Esophagus muscularis mucosa (tissue), 4 donors: Measurements from ENCODE around the gene PIK3CB. TPM values are rescaled to one million over a fixed set of nuclear protein-coding genes. Genes with fewer than 3 reads are reported as not detected.

Experiments used
- DNase-seq: peaks from one replicate; pipeline ENCODE4 v3.0.0-alpha.2; 2017; ENCODE audit errors: extremely low spot score
- H3K27ac ChIP-seq, 4 donors: fragments of 200-600 bp; sonication (generic); replicated peaks in 1 of 4; 1 replicate in 3 of 4; 2 replicates in 1 of 4; pipeline ENCODE4 v1.5.1; 2016 to 2019; ENCODE audit warnings: mild to moderate bottlenecking in 1 of 4
- H3K27me3 ChIP-seq, 4 donors: fragments of 200-600 bp; sonication (generic); one replicate each; pipeline versions ENCODE4 v1.5.1 to v1.6.0; 2016 to 2019
- H3K36me3 ChIP-seq, 4 donors: fragments of 200-600 bp; sonication (generic); one replicate each; pipeline ENCODE4 v1.5.1; 2016 to 2019
- H3K4me1 ChIP-seq, 4 donors: fragments of 200-600 bp; sonication (generic); one replicate each; pipeline ENCODE4 v1.5.1; 2016 to 2019
- H3K4me3 ChIP-seq, 4 donors: fragments of 200-600 bp; sonication (generic); 1 replicate in 2 of 4; 2 replicates in 2 of 4; pipeline ENCODE4 v1.5.1; 2016 to 2019; ENCODE audit warnings: mild to moderate bottlenecking in 4 of 4, moderate library complexity in 1 of 4
- H3K9me3 ChIP-seq, 4 donors: fragments of 200-600 bp; sonication (generic); 1 replicate in 3 of 4; 2 replicates in 1 of 4; pipeline ENCODE4 v1.5.1; 2016 to 2019
- CTCF ChIP-seq, 3 experiments: fragments of 200-600 bp in 2 of 3; fragments of 450-650 bp in 1 of 3; sonication (generic) in 2 of 3; IDR thresholded peaks; one replicate each; pipeline ENCODE4 v1.5.1; 2017 to 2019; ENCODE audit warnings: antibody characterized with exemption in 3 of 3, mild to moderate bottlenecking in 2 of 3, moderate library complexity in 1 of 3
- EP300 ChIP-seq: sonication (generic); formaldehyde crosslinking; IDR thresholded peaks from one replicate; pipeline ENCODE4 v1.6.1; 2017; ENCODE audit warnings: antibody characterized with exemption
- POLR2A ChIP-seq: fragments of 450-650 bp; IDR thresholded peaks from one replicate; pipeline ENCODE4 v1.6.1; 2017; ENCODE audit warnings: antibody characterized with exemption, moderate library complexity, mild to moderate bottlenecking, low read depth
- POLR2AphosphoS5 ChIP-seq, 2 donors: sonication (generic); formaldehyde crosslinking; IDR thresholded peaks; one replicate each; pipeline ENCODE4 v1.6.1; 2017; ENCODE audit warnings: antibody characterized with exemption in 2 of 2
- WGBS: methylation state at CpG from one replicate; pipeline ENCODE4 v1.1.5; 2018; 5-methylcytosine and 5-hydroxymethylcytosine counted together
- intact Hi-C: fragments of 100-400 bp; cut with DNase I; formaldehyde crosslinking; loops from one replicate; pipeline ENCODE4 v1.15.1; 2023
- total RNA-seq, 4 donors: library from RNA; depleted of rRNA; stranded (reverse); fragments of >200 nt; gene quantifications; one replicate each; pipeline versions ENCODE4 v1.1.0 to v1.2.1, GENCODE V29; 2016

Gene PIK3CB
- total RNA-seq, 4 donors from 2014 or later: 32.1 to 42.7 (median 36.6) TPM

DNA sequence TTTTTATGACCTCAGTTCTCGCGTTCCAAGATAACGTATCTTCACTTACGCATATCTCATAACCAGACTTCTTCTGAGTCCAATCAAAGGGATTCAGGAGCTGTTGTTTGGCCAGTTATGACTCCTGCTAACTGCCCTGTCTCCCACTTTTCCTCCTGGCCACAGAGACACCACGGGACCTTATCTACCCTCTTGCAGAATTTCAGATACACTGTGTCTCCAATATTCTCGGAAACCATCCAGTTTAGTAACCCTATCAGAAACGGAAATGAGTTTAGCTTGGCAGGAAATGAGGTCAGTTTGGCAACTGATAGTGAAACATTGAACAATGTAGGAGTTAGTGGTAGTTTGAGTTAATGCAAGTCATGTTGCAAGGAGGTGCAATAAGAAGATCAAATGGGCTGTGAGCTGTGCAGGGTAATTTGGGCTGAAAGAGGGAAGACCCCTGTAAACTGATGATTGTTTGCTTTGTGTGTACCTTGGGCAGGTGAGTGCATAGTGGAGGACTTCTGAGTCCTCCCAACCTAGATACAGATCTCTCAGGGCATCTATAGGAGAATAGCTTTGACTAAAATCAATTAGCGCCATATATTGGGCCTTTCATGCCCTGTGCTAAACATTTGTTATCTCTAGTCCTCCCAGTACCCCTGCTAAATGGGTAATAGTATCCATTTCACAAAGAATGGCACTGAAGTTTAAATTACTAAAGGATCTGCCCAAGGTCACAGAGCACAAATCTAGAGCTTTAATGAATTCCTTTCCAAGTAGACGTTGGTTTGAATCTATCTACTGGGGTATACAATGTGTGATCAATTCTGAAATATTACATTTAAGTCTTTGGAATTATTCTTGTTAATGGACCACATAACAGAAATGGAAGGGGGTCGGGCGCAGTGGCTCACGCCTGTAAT, 41.3 kb upstream of the PIK3CB start:
- TF ChIP-seq CTCF (IDR thresholded peaks at IDR 0.05): no peak
- no peak for TF ChIP-seq EP300
- TF ChIP-seq POLR2AphosphoS5 (IDR thresholded peaks at IDR 0.05): peak in 1 of 2 donors; percentile 17
- intact Hi-C loops: no loop called here
- peaks cover 0 to 3% (median 0%) of the 10 kb centered on the region in 4 donors for H3K9me3 ChIP-seq
- H3K4me1 ChIP-seq: no peaks in the 10 kb centered on the region
- no peak for DNase-seq
- H3K36me3 ChIP-seq: no peaks in the 10 kb centered on the region
- H3K27me3 ChIP-seq: no peaks in the 10 kb centered on the region
- H3K27ac ChIP-seq: no peak overlapping the region
- WGBS: 82% methylated on average over 12 of the region's 12 CpGs
- no peak overlapping the region for H3K4me3 ChIP-seq

DNA sequence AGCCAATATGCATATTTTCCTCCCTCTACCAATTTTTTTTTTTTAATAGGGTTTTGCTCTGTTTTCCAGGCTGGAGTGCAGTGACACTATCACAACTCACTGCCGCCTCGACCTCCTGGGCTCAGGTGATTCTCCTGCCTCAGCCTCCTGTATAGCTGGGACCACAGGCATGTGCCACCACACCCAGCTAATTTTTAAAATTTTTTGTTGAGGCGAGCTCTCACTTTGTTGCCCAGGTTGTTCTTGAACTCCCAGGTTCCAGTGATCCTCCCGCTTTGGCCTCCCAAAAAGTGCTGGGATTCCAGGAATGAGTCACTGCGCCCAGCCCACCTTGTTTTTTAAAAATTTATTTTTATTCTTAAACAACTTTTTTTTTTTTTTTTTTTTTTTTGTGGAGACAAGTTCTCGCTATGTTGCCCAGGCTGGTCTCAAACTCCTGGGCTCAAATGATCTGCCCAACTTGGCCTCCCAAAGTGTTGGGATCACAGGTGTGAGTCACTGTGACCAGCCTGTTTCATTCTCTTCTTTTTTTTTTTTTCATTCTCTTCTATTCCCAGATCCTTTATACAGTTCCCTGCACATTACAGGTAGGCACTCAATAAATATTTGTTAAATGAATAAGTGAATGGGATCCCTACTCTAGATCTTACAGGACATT, 40.5 kb upstream of the PIK3CB start:
- intact Hi-C loops: no loop called here
- TF ChIP-seq POLR2A (no peak), EP300 (no peak)
- Histone ChIP-seq H3K9me3 (peaks cover 0 to 3% (median 0%) of the 10 kb centered on the region in 4 donors), H3K4me3 (no peak overlapping the region), H3K27me3 (no peaks in the 10 kb centered on the region), H3K4me1 (no peaks in the 10 kb centered on the region), H3K27ac (no peak overlapping the region), H3K36me3 (no peaks in the 10 kb centered on the region)
- WGBS: 94% methylated on average over 6 of the region's 6 CpGs
- DNase-seq: no peak

GRCh38 chr3:138873471-138874278, 38.9 kb upstream of the PIK3CB start:
- TF ChIP-seq POLR2AphosphoS5 (IDR thresholded peaks at IDR 0.05) (no peak), CTCF (IDR thresholded peaks at IDR 0.05) (no peak), POLR2A (no peak), EP300 (no peak)
- DNase-seq: no peak
- peaks cover 0 to 3% (median 0%) of the 10 kb centered on the region in 4 donors for H3K9me3 ChIP-seq
- WGBS: 71% methylated on average over 10 of the region's 10 CpGs
- H3K27ac ChIP-seq: no peak overlapping the region
- no peaks in the 10 kb centered on the region for H3K36me3 ChIP-seq
- intact Hi-C loops: no loop called here
- H3K4me1 ChIP-seq: no peaks in the 10 kb centered on the region
- H3K27me3 ChIP-seq: no peaks in the 10 kb centered on the region
- no peak overlapping the region for H3K4me3 ChIP-seq

DNA sequence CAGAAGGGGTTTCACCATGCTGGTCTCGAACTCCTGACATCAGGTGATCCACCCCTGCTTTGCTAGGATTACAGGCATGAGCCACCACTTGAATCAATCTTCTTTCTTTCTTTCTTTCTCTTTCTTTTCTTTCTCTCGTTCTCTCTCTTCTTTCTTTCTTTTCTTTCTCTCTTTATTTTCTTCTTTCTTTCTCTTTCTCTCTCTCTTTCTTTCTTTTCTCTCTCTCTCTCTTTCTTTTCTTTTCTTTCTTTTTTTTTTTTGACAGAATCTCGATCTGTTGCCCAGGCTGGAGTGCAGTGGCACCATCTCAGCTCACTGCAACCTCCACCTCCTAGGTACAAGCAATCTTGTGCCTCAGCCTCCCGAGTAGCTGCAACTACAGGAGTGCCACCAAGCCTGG, 37.9 kb upstream of the PIK3CB start:
- no peak for TF ChIP-seq EP300
- TF ChIP-seq POLR2A: no peak
- no peak for TF ChIP-seq CTCF (IDR thresholded peaks at IDR 0.05)
- TF ChIP-seq POLR2AphosphoS5 (IDR thresholded peaks at IDR 0.05): no peak
- no peak overlapping the region for H3K4me3 ChIP-seq
- peaks cover 0 to 9% (median 4%) of the 10 kb centered on the region in 4 donors for H3K4me1 ChIP-seq
- peaks cover 0 to 3% (median 0%) of the 10 kb centered on the region in 4 donors for H3K9me3 ChIP-seq
- no peak for DNase-seq
- WGBS: 94% methylated on average over 4 of the region's 4 CpGs
- intact Hi-C loops: no loop called here
- H3K27ac ChIP-seq: no peak overlapping the region
- H3K36me3 ChIP-seq: no peaks in the 10 kb centered on the region
- no peaks in the 10 kb centered on the region for H3K27me3 ChIP-seq

DNA sequence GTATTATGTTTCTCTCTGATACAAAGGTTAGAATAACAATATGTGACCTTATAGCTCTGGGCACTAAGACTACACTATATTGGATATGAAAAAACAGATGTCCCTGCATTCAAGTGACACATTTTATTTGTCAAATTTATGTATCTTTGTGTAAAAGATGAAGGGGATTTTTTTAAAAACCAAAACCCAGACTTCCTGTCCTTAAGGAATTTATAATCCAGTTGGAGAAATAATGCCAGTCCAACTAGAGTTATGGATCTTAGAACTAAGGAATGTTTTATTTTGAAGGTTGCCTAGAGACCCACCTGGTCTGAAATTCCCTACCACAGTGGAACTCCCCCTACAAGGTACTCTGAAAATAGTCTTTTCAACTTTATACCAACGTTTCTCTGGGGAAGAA, 33.3 kb upstream of the PIK3CB start:
- H3K4me3 ChIP-seq: no peak overlapping the region
- 6% methylated on average over 1 of the region's 1 CpG for WGBS
- H3K27me3 ChIP-seq: no peaks in the 10 kb centered on the region
- intact Hi-C loops: no loop called here
- H3K9me3 ChIP-seq: no peaks in the 10 kb centered on the region
- TF ChIP-seq POLR2AphosphoS5 (IDR thresholded peaks at IDR 0.05) (no peak), EP300 (no peak), POLR2A (no peak), CTCF (IDR thresholded peaks at IDR 0.05) (no peak)
- H3K4me1 ChIP-seq: peaks cover 5 to 18% (median 11%) of the 10 kb centered on the region in 4 donors
- no peaks in the 10 kb centered on the region for H3K36me3 ChIP-seq
- DNase-seq: no peak
- no peak overlapping the region for H3K27ac ChIP-seq
